WERI-Rb-1 (cell line): Measurements from ENCODE around the gene NEK10.

Experiments used
- DNase-seq: peaks from one replicate; pipeline ENCODE4 v3.0.0-alpha.2; 2020
- H3K27ac ChIP-seq: fragments of 250-450 bp; sonication (Bioruptor Pico); 2 replicates; pipeline ENCODE4 v1.5.1; 2020; ENCODE audit warnings: mild to moderate bottlenecking, moderate library complexity
- H3K27me3 ChIP-seq: fragments of 250-450 bp; sonication (Bioruptor Pico); 2 replicates; pipeline ENCODE4 v1.5.1; 2021; ENCODE audit warnings: mild to moderate bottlenecking, low read depth, moderate library complexity; ENCODE audit not compliant: insufficient read depth, severe bottlenecking
- H3K36me3 ChIP-seq: fragments of 250-450 bp; sonication (Bioruptor Pico); 2 replicates; pipeline ENCODE4 v1.5.1; 2020; ENCODE audit warnings: mild to moderate bottlenecking, moderate library complexity
- H3K4me3 ChIP-seq: 2 replicates; pipeline ENCODE4 v1.5.1; 2011; ENCODE audit warnings: low read depth, mild to moderate bottlenecking, control low read depth, low read length
- H3K9me3 ChIP-seq: fragments of 250-450 bp; sonication (Bioruptor Pico); 2 replicates; pipeline ENCODE4 v1.5.1; 2021; ENCODE audit warnings: mild to moderate bottlenecking, moderate library complexity; ENCODE audit not compliant: severe bottlenecking
- CTCF ChIP-seq: IDR thresholded peaks from 2 replicates; pipeline ENCODE4 v1.5.1; 2011; ENCODE audit warnings: low read depth, mild to moderate bottlenecking, control low read depth, inconsistent platforms, low read length

The NEK10 gene

GRCh38 chr3:27345959-27346865 lies 23.0 kb downstream of the NEK10 start:
- Histone ChIP-seq H3K27ac (no peak overlapping the region), H3K4me3 (no peak overlapping the region), H3K36me3 (no peaks in the 10 kb centered on the region), H3K9me3 (no peaks in the 10 kb centered on the region), H3K27me3 (no peaks in the 10 kb centered on the region)
- DNase-seq, result no peak
- TF ChIP-seq CTCF, result no peak

- Histone ChIP-seq H3K36me3 (no peaks in the 10 kb centered on the region), H3K27me3 (no peaks in the 10 kb centered on the region), H3K4me3 (no peak overlapping the region), H3K27ac (no peak overlapping the region), H3K9me3 (no peaks in the 10 kb centered on the region)
- no peak for TF ChIP-seq CTCF
- DNase-seq, result no peak
Observed at GRCh38 chr3:27345493-27345892, 23.7 kb downstream of the NEK10 start.

- no peaks in the 10 kb centered on the region for H3K9me3 ChIP-seq
- H3K4me3 ChIP-seq, result no peak overlapping the region
- no peaks in the 10 kb centered on the region for H3K36me3 ChIP-seq
- no peaks in the 10 kb centered on the region for H3K27me3 ChIP-seq
- DNase-seq, result no peak
- H3K27ac ChIP-seq, result no peak overlapping the region
- no peak for TF ChIP-seq CTCF
Observed at GRCh38 chr3:27345045-27345444, 24.1 kb downstream of the NEK10 start.

GRCh38 chr3:27344192-27344591 lies 25.0 kb downstream of the NEK10 start:
- TF ChIP-seq CTCF, result no peak
- H3K36me3 ChIP-seq, result no peaks in the 10 kb centered on the region
- no peak overlapping the region for H3K27ac ChIP-seq
- H3K9me3 ChIP-seq, result no peaks in the 10 kb centered on the region
- H3K27me3 ChIP-seq, result no peaks in the 10 kb centered on the region
- DNase-seq, result no peak
- no peak overlapping the region for H3K4me3 ChIP-seq

- TF ChIP-seq CTCF, result no peak
Observed at GRCh38 chr3:27342267-27342666, 26.9 kb downstream of the NEK10 start.

More at GRCh38 chr3:27342267-27342666, 26.9 kb downstream of the NEK10 start:
- Histone ChIP-seq H3K4me3 (no peak overlapping the region), H3K27me3 (no peaks in the 10 kb centered on the region), H3K27ac (no peak overlapping the region), H3K36me3 (no peaks in the 10 kb centered on the region), H3K9me3 (no peaks in the 10 kb centered on the region)
- DNase-seq, result no peak
